Sigmoid colon (tissue), 4 donors: Measurements from ENCODE around the gene ROPN1B.

ENCODE experiments used
- CTCF ChIP-seq, 4 experiments: fragments of 450-650 bp in 3 of 4; fragments of 200-600 bp in 1 of 4; IDR thresholded peaks; one replicate each; pipeline ENCODE4 v1.5.1; 2016 to 2019; ENCODE audit warnings: antibody characterized with exemption in 4 of 4, mild to moderate bottlenecking in 3 of 4, moderate library complexity in 2 of 4
- EP300 ChIP-seq, 4 donors: sonication (generic); formaldehyde crosslinking; IDR thresholded peaks; one replicate each; pipeline ENCODE4 v1.6.1; 2017; ENCODE audit warnings: antibody characterized with exemption in 4 of 4
- POLR2A ChIP-seq, 2 donors: fragments of 450-650 bp; IDR thresholded peaks; one replicate each; pipeline ENCODE4 v1.6.1; 2016; ENCODE audit warnings: antibody characterized with exemption in 2 of 2, mild to moderate bottlenecking in 2 of 2, moderate library complexity in 2 of 2
- POLR2AphosphoS5 ChIP-seq, 4 donors: sonication (generic); formaldehyde crosslinking; IDR thresholded peaks; one replicate each; pipeline ENCODE4 v1.6.1; 2017; ENCODE audit warnings: antibody characterized with exemption in 4 of 4

- no peak for TF ChIP-seq CTCF (IDR thresholded peaks at IDR 0.05)
- no peak for TF ChIP-seq POLR2A (IDR thresholded peaks at IDR 0.05)
- TF ChIP-seq POLR2AphosphoS5 (IDR thresholded peaks at IDR 0.05): peak in 3 of 4 donors; percentile 21 to 53 (median 52)
- TF ChIP-seq EP300 (IDR thresholded peaks at IDR 0.05): no peak
Observed at GRCh38 chr3:126014252-126014651, 45.3 kb downstream of the ROPN1B start.
